Ishikawa (cell line): ENCODE results near the gene GABRG3.

ENCODE experiments used
- CREB1 ChIP-seq: IDR thresholded peaks from 2 replicates; pipeline ENCODE4 v1.6.1; 2012; ENCODE audit warnings: low read depth
- EGR1 ChIP-seq: IDR thresholded peaks from 2 replicates; pipeline ENCODE4 v1.6.1; 2012
- EP300 ChIP-seq: IDR thresholded peaks from 2 replicates; pipeline ENCODE4 v1.6.1; 2012; ENCODE audit warnings: borderline replicate concordance
- MAX ChIP-seq: IDR thresholded peaks from 2 replicates; pipeline ENCODE4 v1.6.1; 2012
- RAD21 ChIP-seq: IDR thresholded peaks from 2 replicates; pipeline ENCODE4 v1.6.1; 2012; ENCODE audit warnings: low read depth
- REST ChIP-seq: IDR thresholded peaks from 2 replicates; pipeline ENCODE4 v1.6.1; 2012; ENCODE audit warnings: low read depth, mild to moderate bottlenecking
- TCF12 ChIP-seq: IDR thresholded peaks from 2 replicates; pipeline ENCODE4 v1.6.1; 2012; ENCODE audit warnings: low read depth
- TEAD4 ChIP-seq: IDR thresholded peaks from 2 replicates; pipeline ENCODE4 v1.6.1; 2012
- YY1 ChIP-seq: IDR thresholded peaks from 2 replicates; pipeline ENCODE4 v1.6.1; 2012; ENCODE audit warnings: low read depth

GRCh38 chr15:27408428-27408827, 437.4 kb downstream of the GABRG3 start:
- TF ChIP-seq EP300 (no peak), CREB1 (no peak), TEAD4 (no peak), YY1 (no peak), TCF12 (no peak), REST (no peak), MAX (no peak), EGR1 (no peak), RAD21 (no peak)
